ENCODE data around the gene TRPT1. TPM values are rescaled to one million over a fixed set of nuclear protein-coding genes. Genes with fewer than 3 reads are reported as not detected.
A peak's percentile ranks its signal among the peaks of the same experiment; 100 is the strongest.

TRPT1 gene
- total and polyA plus RNA-seq, 9 of the 15 experiments (the other 6 are each of a cell fraction or from before 2014, with no cell fraction given) = 4.6 to 41.7 (median 23.1) TPM

- TF ChIP-seq ETS2 (tag; IDR thresholded peaks at IDR 0.05; ENCODE audit: borderline replicate concordance, poor library complexity, severe bottlenecking) = no peak
- no peak for TF ChIP-seq CHAMP1 (IDR thresholded peaks at IDR 0.05)
- TF ChIP-seq ZKSCAN8 (CRISPR knock-in tag; IDR thresholded peaks at IDR 0.05) = no peak
- TF ChIP-seq ELK1 (CRISPR knock-in tag; IDR thresholded peaks at IDR 0.05) = no peak
- TF ChIP-seq SETDB1 (IDR thresholded peaks at IDR 0.05; ENCODE audit: low read length) = no peak
- TF ChIP-seq CUX1 (CRISPR knock-in tag; IDR thresholded peaks at IDR 0.05) = no peak
- TF ChIP-seq ZNF232 (CRISPR knock-in tag; IDR thresholded peaks at IDR 0.05) = 0 out of 2 replicates have a peak, but pooled peaks have one; percentile 43
- no peak for TF ChIP-seq BRCA1 (IDR thresholded peaks at IDR 0.05)
- TF ChIP-seq BRCA1 (CRISPR knock-in tag; IDR thresholded peaks at IDR 0.05) = no peak
These were observed 15.7 kb upstream of the TRPT1 start (continued) for GRCh38 chr11:64241491-64242374.
